T-cell (primary cell): ENCODE results near the gene ITGBL1. TPM values are rescaled to one million over a fixed set of nuclear protein-coding genes. Genes with fewer than 3 reads are reported as not detected.
A peak's percentile ranks its signal among the peaks of the same experiment; 100 is the strongest.

Experiments
- ATAC-seq, 4 experiments: fragments of 200-7000 bp in 3 of 4; fragments of 150-1000 bp in 1 of 4; cut with Tn5 transposase; replicated peaks in 1 of 4; 1 replicate in 3 of 4; 2 replicates in 1 of 4; pipeline ENCODE4 v1.10.0; 2021; ENCODE audit warnings: moderate library complexity in 3 of 4, mild to moderate bottlenecking in 2 of 4, moderate number of reproducible peaks in 1 of 4
- CTCF ChIA-PET, 2 donors: fragments of 300-600 bp; sonication (Branson Sonifier 250); formaldehyde crosslinking; loops; one replicate each; lab custom pipeline; 2022; ENCODE audit warnings: antibody characterized with exemption in 2 of 2; lab: Charles Lee
- POLR2A ChIA-PET, 2 donors: fragments of 300-600 bp; sonication (Branson Sonifier 250); formaldehyde crosslinking; loops; one replicate each; lab custom pipeline; 2022; ENCODE audit warnings: antibody characterized with exemption in 2 of 2; lab: Charles Lee
- DNase-seq, 35 experiments: peaks; one replicate each; pipeline versions ENCODE4 v3.0.0 to v3.0.0-alpha.2; 2013 to 2023
- H3K27ac ChIP-seq: one replicate; pipeline ENCODE4 v1.5.1; 2013; ENCODE audit warnings: low read length
- H3K27me3 ChIP-seq, 2 experiments: replicated peaks in 1 of 2; 1 replicate in 1 of 2; 2 replicates in 1 of 2; pipeline versions ENCODE4 v1.6.1 to v1.7.0; 2013; ENCODE audit warnings: low read length in 1 of 2, mixed read lengths in 1 of 2; ENCODE audit not compliant: control insufficient read depth in 2 of 2, insufficient read depth in 2 of 2; ENCODE audit errors: extremely low read depth in 1 of 2
- H3K36me3 ChIP-seq, 2 donors: 1 replicate in 1 of 2; 2 replicates in 1 of 2; pipeline versions ENCODE4 v1.6.1 to v1.7.0; 2013; ENCODE audit warnings: low read length in 1 of 2; ENCODE audit not compliant: control insufficient read depth in 2 of 2, insufficient read depth in 1 of 2; ENCODE audit errors: extremely low read depth in 1 of 2
- H3K4me1 ChIP-seq, 2 experiments: 1 replicate in 1 of 2; 2 replicates in 1 of 2; pipeline versions ENCODE4 v1.6.1 to v1.7.0; 2013; ENCODE audit warnings: low read length in 2 of 2, mixed read lengths in 1 of 2; ENCODE audit not compliant: insufficient read depth in 2 of 2, control insufficient read depth in 1 of 2; ENCODE audit errors: extremely low read depth in 1 of 2
- H3K4me3 ChIP-seq, 2 donors: 1 replicate in 1 of 2; 2 replicates in 1 of 2; pipeline versions ENCODE4 v1.5.1 to v1.7.0; 2013; ENCODE audit warnings: mild to moderate bottlenecking in 2 of 2, low read length in 1 of 2, moderate library complexity in 1 of 2; ENCODE audit not compliant: control insufficient read depth in 1 of 2; ENCODE audit errors: extremely low read depth in 1 of 2
- H3K9me3 ChIP-seq: 2 replicates; pipeline ENCODE4 v1.7.0; 2013
- H3K27ac Mint-ChIP-seq, 2 donors: one replicate each; pipeline ENCODE4 v1.8.0; 2020 to 2021; ENCODE audit warnings: mild to moderate bottlenecking in 2 of 2, mixed read lengths in 2 of 2
- H3K27me3 Mint-ChIP-seq, 2 donors: one replicate each; pipeline ENCODE4 v1.8.0; 2021 to 2022; ENCODE audit warnings: mixed read lengths in 2 of 2
- H3K36me3 Mint-ChIP-seq: one replicate; pipeline ENCODE4 v1.8.0; 2021; ENCODE audit warnings: mixed read lengths
- H3K4me1 Mint-ChIP-seq, 3 donors: one replicate each; pipeline ENCODE4 v1.8.0; 2020 to 2022; ENCODE audit warnings: mixed read lengths in 3 of 3, mild to moderate bottlenecking in 1 of 3
- H3K4me3 Mint-ChIP-seq, 3 donors: one replicate each; pipeline ENCODE4 v1.8.0; 2020 to 2022; ENCODE audit warnings: mild to moderate bottlenecking in 3 of 3, mixed read lengths in 3 of 3, moderate library complexity in 3 of 3
- H3K9me3 Mint-ChIP-seq, 3 donors: one replicate each; pipeline ENCODE4 v1.8.0; 2020 to 2022; ENCODE audit warnings: mixed read lengths in 3 of 3
- WGBS: methylation state at CpG from one replicate; pipeline ENCODE4 v1.1.5; 2013; ENCODE audit warnings: missing lambda C conversion rate; ENCODE audit not compliant: insufficient coverage; 5-methylcytosine and 5-hydroxymethylcytosine counted together
- total RNA-seq, 35 experiments: library from RNA in 6 of 35; stranded (reverse) in 6 of 35; fragments of 120-200 nt in 1 of 35; gene quantifications; one replicate each; pipeline versions ENCODE4 v1.2.1 to v1.2.4 and lab custom pipeline; 2013 to 2026

ITGBL1 gene, protein sequence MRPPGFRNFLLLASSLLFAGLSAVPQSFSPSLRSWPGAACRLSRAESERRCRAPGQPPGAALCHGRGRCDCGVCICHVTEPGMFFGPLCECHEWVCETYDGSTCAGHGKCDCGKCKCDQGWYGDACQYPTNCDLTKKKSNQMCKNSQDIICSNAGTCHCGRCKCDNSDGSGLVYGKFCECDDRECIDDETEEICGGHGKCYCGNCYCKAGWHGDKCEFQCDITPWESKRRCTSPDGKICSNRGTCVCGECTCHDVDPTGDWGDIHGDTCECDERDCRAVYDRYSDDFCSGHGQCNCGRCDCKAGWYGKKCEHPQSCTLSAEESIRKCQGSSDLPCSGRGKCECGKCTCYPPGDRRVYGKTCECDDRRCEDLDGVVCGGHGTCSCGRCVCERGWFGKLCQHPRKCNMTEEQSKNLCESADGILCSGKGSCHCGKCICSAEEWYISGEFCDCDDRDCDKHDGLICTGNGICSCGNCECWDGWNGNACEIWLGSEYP
- not detected for total RNA-seq
- not detected for total RNA-seq (2013)
- 0 to 0.14 (median 0) reads per million in 29 experiments for total RNA-seq (lab: John Stamatoyannopoulos, UW)

DNA sequence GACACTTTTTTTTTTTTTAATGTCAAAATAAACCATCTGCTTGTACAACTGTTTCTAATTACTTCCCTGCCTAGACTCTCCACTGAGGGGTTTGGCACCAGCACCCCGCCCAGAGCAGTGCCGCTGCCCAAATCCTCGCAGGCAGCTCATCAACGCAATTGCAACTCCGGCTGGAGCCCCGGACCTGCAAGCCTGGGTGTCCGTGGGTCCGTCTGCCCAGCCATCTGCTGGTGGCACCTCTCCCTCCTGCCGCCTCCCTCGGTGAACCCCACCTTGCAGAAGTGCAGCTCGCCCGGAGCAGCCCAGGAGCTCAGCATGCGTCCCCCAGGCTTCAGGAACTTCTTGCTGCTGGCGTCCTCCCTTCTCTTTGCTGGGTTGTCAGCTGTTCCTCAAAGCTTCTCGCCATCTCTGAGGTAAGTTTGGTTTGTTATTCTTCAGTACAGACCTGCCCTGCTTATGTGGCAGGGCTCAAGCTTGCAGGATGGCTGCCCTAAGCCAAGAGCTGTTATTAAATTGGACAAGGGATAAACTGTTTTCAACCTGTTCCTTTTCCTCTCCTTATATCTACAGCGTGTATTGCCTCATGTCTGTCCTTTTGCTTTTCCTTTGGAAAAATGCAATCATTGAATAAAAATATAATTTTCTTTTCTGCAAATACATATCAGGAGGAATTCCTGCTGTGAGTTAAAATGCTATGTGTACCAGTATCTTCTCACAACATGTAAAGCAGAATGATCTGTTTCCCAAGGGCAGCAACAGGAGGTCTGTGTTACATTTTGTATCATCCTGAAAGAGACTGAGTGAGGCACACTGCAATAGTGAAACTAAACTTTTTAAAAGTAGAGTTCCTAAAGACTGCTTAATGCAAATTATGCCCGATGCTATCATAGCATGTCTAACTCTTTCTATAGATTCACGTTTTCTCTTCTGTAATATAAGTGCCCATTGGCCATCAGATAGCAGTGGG lies at the start of gene ITGBL1:
Gene ITGBL1 (plus strand): TSS at position 157 of the 967 bp plus-strand sequence. CDS start 159 bp downstream, at position 316.
- ChIA-PET POLR2A (no interaction called here), CTCF (no interaction called here)
- 70% methylated on average over 14 of the region's 18 CpGs for WGBS
- Histone ChIP-seq H3K27me3 (peaks cover 2 to 18% of the 10 kb centered on the region in 2 experiments), H3K4me1 (peaks cover 0 to 2% of the 10 kb centered on the region in 2 experiments), H3K36me3 (no peaks in the 10 kb centered on the region), H3K27ac (no peak within 1 kb of the TSS), H3K4me3 (no peak within 1 kb of the TSS), H3K9me3 (no peaks in the 10 kb centered on the region)
- peaks cover 28 to 31% of the 10 kb centered on the region in 2 donors for H3K27me3 Mint-ChIP-seq
- H3K36me3 Mint-ChIP-seq = no peaks in the 10 kb centered on the region
- DNase-seq (no peak), ATAC-seq (no peak)
- H3K27ac Mint-ChIP-seq = no peak within 1 kb of the TSS
- H3K4me1 Mint-ChIP-seq = peaks cover 0 to 10% (median 7%) of the 10 kb centered on the region in 3 donors
- peak within 1 kb of the TSS; percentile 13 to 38 (median 31) for H3K4me3 Mint-ChIP-seq
- no peaks in the 10 kb centered on the region for H3K9me3 Mint-ChIP-seq

DNA sequence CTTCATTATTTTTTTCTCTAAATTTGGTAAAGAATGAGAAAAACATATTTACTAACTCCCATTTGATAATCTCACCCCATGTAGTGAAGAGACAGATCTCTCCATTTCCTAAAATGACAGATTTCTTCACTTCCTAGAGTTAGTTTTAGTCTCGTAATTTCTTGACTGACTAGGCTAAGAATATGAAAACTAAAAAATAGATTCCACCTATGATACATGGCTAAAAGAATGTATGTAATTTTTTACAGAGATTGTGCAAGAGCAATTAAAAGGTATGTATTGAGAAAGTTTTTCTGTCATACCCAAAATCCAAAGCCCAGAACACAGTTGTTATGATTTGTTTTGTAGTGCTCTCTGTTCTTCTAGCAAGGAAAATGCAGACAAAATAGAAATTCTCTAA lies 45.7 kb upstream of the ITGBL1 start:
- Mint-ChIP-seq H3K9me3 (no peaks in the 10 kb centered on the region), H3K4me1 (no peaks in the 10 kb centered on the region), H3K4me3 (no peak overlapping the region), H3K27me3 (peaks cover 13 to 24% of the 10 kb centered on the region in 2 donors), H3K27ac (no peak overlapping the region), H3K36me3 (no peaks in the 10 kb centered on the region)
- POLR2A ChIA-PET = no interaction called here
- DNase-seq = no peak
- Histone ChIP-seq H3K4me3 (no peak overlapping the region), H3K27me3 (peaks cover 0 to 4% of the 10 kb centered on the region in 2 experiments), H3K9me3 (no peaks in the 10 kb centered on the region), H3K36me3 (no peaks in the 10 kb centered on the region), H3K27ac (no peak overlapping the region), H3K4me1 (no peaks in the 10 kb centered on the region)
- CTCF ChIA-PET = no interaction called here
- ATAC-seq = no peak
- no CpG with 5 or more reads among the region's 1 CpG for WGBS

DNA sequence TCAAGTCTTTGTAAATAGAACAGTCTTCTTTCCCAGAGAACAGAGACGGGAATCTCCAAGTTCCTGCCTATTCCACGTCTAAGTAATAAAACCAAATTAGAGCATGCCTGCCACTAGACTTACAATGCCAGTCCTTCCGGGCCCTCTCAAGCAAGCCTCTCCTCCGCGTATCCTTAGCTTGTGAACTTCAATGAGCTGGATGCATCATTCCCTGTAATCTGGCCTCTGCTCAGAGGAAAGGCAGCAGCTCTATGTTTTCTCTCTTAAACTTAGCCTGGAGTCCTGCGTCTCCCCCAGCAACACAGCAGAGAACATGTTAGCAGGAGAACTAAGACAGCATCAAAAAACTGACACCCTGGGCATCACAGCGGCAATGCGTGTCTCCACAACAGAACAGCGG lies 44.3 kb upstream of the ITGBL1 start:
- Mint-ChIP-seq H3K27me3 (peaks cover 14 to 31% of the 10 kb centered on the region in 2 donors), H3K36me3 (no peaks in the 10 kb centered on the region), H3K9me3 (no peaks in the 10 kb centered on the region), H3K27ac (no peak overlapping the region), H3K4me3 (no peak overlapping the region), H3K4me1 (no peaks in the 10 kb centered on the region)
- POLR2A ChIA-PET = no interaction called here
- H3K4me1 ChIP-seq = no peaks in the 10 kb centered on the region
- no peak overlapping the region for H3K4me3 ChIP-seq
- no peak for ATAC-seq
- H3K27me3 ChIP-seq = peaks cover 0 to 6% of the 10 kb centered on the region in 2 experiments
- no peak for DNase-seq
- CTCF ChIA-PET = no interaction called here
- H3K9me3 ChIP-seq = no peaks in the 10 kb centered on the region
- no peaks in the 10 kb centered on the region for H3K36me3 ChIP-seq
- H3K27ac ChIP-seq = no peak overlapping the region
- 89% methylated on average over 8 of the region's 9 CpGs for WGBS

DNA sequence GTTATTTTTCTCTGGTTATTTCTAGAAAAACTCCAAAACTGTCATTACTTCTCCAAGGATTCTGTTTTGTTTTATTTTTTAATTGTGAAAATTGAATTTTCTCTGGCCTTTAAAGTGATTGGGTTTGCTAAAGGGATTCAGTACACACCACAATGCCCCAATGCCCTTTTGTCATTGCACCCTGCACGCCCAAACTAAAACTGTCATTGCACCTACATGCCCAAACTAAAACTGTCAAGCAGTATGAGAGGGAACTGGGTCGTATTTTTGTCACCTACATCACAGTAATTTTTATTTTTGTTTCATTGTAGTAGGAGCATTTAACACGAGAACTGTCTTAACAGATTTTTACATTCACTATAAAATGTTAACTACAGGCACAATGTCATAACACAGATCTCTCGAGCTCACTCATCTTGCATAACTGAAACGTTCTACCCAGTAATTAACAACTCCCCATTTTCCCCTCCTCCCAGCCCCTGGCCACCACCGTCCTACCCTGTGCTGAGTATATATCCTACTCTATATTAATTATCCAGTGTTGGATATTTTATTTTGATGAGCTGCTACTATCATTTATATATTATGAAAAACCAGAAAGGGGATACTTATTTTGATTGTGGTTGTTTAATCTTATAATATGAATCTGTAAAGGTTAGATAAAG lies 43.4 kb upstream of the ITGBL1 start:
- Mint-ChIP-seq H3K27ac (no peak overlapping the region), H3K4me3 (no peak overlapping the region), H3K27me3 (peaks cover 15 to 34% of the 10 kb centered on the region in 2 donors), H3K36me3 (no peaks in the 10 kb centered on the region), H3K9me3 (no peaks in the 10 kb centered on the region), H3K4me1 (no peaks in the 10 kb centered on the region)
- H3K27me3 ChIP-seq = peaks cover 4 to 6% of the 10 kb centered on the region in 2 experiments
- ATAC-seq (no peak), DNase-seq (no peak)
- WGBS = no CpG with 5 or more reads among the region's 6 CpGs
- no peaks in the 10 kb centered on the region for H3K4me1 ChIP-seq
- H3K9me3 ChIP-seq = no peaks in the 10 kb centered on the region
- no peaks in the 10 kb centered on the region for H3K36me3 ChIP-seq
- POLR2A ChIA-PET = no interaction called here
- H3K27ac ChIP-seq = no peak overlapping the region
- CTCF ChIA-PET = no interaction called here
- H3K4me3 ChIP-seq = no peak overlapping the region

DNA sequence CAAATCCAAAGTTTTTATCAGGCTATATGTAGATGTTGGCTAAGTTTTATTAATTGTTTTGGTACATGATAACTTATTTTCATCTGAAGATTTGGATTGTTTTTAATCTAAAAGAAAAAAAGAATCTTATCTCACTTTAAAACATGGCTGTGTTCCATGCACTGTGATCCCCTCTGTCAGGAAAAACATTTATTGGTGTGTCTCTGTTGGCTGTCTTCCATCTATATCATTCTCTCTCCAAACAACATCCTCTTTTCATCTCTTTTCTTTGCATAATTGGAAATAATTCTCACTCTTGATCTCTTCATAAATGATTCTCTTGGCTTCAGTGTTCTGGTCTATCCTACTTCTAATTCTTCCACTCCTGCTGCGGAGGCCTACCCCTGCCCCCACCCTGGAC lies 40.4 kb upstream of the ITGBL1 start:
- CTCF ChIA-PET = interaction anchor here in 1 of 2 donors (0.6 kb wide), 1 partner anchor 10 kb away, joined by 3 read pairs; no protein-coding TSS in a partner anchor
- H3K4me1 Mint-ChIP-seq = peaks cover 0 to 6% (median 6%) of the 10 kb centered on the region in 3 donors
- H3K27me3 ChIP-seq = peaks cover 8 to 15% of the 10 kb centered on the region in 2 experiments
- WGBS = 88% methylated on average over 1 of the region's 1 CpG
- no peaks in the 10 kb centered on the region for H3K9me3 ChIP-seq
- H3K4me1 ChIP-seq = no peaks in the 10 kb centered on the region
- POLR2A ChIA-PET = no interaction called here
- DNase-seq = no peak
- H3K36me3 Mint-ChIP-seq = no peaks in the 10 kb centered on the region
- ATAC-seq = no peak
- no peak overlapping the region for H3K4me3 Mint-ChIP-seq
- H3K9me3 Mint-ChIP-seq = no peaks in the 10 kb centered on the region
- no peak overlapping the region for H3K4me3 ChIP-seq
- H3K27me3 Mint-ChIP-seq = peaks cover 26 to 46% of the 10 kb centered on the region in 2 donors
- H3K27ac ChIP-seq = no peak overlapping the region
- H3K27ac Mint-ChIP-seq = no peak overlapping the region
- H3K36me3 ChIP-seq = no peaks in the 10 kb centered on the region
